Cortex of kidney (tissue), 1 donor: Measurements from ENCODE around the gene DTNB.
"Not testable (repeated sequence)": the region's sequence is repeated elsewhere in the genome, so short reads cannot be mapped to it uniquely, and the experiment has no call there.

Source experiments
- DNase-seq: peaks from one replicate; lab custom pipeline; 2025; lab: John Stamatoyannopoulos, UW

The DTNB gene

DNA sequence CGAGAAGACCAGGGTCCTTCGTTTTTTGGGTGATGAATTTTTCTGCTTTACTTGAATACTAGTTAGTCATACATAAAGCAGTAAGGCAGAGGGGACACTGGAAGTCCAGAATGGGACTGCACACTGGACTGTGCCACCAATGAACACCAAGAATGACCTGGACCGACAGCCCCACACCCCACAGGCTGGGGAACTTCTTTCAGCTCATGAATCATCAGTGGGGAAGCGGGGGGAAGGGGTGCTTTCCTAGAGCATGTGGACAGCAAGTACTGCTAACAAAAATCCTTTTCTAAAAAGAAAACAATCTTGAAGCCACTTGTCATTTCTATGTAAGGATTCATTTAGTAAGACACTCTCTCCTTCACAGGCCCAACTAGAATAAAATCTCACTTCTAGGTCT, 86.0 kb downstream of the DTNB start:
- DNase-seq: no peak

- DNase-seq: no peak
Observed at GRCh38 chr2:25586726-25587144, 86.6 kb downstream of the DTNB start.

- no peak for DNase-seq
Observed at GRCh38 chr2:25585189-25585588, 88.2 kb downstream of the DTNB start.

GRCh38 chr2:25582077-25582830, 91.1 kb downstream of the DTNB start:
- DNase-seq: no peak

DNA sequence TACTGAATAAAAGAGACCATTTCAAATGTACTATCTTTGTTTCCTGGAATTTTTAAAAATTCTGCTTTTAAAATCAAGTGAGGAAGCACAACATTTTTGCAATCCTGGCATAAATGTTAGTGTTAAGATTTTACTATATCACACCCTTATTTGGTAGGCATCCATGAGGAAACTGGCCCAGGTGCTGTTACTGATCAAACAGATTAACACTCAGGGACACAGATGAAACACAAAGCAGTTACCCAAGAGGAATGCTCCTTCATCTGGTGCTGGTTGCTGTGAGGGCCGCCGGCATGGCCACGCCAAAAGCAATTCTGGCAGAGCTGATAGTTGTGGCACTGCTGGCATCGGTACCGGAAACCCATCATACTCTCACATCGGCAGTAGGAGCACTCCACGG, 96.8 kb downstream of the DTNB start:
- no peak for DNase-seq

DNA sequence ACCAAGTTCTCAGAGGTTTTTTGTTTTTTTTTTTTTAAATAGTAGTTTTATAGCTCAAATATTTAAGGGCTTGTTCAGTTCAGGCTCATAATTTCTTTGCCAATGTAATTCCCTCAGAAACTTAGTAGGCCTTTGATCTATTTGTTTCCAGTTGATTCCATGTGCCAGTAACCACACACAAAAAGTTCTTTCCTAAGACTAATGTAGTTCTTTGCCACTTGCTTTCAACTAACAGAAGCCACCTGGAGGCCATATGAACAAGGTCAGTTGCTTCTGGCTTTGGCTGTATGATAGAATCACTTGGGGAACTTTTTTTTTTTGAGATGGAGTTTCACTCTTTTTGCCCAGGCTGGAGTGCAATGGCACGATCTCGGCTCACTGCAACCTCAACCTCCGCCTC, 100.7 kb downstream of the DTNB start:
- DNase-seq: no peak

- DNase-seq: no peak
Observed at GRCh38 chr2:25570161-25570845, 103.1 kb downstream of the DTNB start.

DNA sequence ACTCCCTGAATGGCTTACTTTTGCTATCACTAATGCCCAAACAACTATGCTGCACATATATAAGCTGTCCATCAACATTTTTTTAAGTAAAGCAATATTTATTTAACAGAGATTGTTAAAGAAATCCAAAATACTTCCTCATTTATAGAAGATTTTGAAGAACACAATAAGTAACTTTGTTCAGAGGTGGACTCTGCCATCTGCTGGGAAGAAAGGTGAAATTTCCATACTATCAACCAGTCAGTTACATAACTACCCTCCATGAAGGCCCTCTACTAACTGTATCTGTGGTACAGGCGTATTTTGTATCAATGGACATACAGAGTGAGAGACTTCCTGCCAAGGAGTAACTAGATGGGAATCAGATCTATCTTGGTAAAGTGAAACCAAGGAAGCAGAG, 106.0 kb downstream of the DTNB start:
- no peak for DNase-seq

GRCh38 chr2:25566694-25567093, 106.7 kb downstream of the DTNB start:
- no peak for DNase-seq

GRCh38 chr2:25566094-25566493, 107.3 kb downstream of the DTNB start:
- DNase-seq: no peak

DNA sequence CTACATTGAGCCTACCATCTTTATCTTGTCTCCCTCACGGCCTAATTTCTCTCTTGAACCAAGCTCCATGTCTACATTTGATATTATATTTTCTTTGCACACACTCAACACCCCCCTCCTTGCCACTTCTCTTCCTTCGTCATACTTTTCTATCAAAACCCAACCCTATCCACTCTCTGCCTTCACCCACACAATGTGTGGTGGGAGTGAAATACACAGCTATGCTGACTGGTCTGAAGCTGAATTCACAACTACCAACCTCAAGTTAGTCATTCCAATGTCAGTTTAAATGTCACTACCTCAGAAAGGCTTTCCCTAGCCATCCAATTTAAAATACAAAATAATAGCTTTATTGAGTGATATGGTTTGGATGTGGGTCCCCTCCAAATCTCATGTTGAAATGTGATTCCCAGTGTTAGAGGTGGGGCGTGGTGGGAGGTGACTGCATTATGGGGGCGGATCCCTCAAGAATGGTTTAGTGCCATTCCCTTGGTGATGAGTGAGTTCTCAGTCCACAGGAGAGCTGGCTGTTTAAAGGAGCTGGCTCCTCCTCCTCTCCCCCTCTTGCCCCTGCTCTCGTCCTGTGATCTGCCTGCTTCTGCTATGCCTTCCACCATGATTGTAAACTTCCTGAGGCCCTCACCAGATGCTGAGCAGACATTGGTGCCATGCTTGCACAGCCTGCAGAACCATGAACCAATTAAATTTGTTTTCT, 112.1 kb downstream of the DTNB start:
- no peak for DNase-seq

DNA sequence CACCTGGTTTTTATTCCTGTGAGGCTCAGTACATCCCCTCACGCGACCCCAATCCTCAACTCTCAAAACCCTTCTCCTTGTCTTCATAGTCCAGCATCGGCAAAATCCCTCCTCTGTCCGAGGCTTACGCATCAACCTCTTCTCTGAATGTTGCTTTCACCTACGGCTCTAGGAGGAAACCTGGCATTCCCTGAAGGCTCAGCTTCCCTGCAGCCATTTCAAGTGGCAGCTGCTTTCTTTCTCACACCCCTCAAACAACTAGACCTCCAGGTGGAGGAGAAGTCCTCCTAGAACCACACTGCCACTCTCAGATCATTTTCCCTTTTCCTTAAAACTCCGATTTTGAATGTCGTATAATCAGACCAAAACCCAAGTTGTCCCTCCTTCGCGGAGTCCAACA, 114.2 kb downstream of the DTNB start:
- DNase-seq: no peak

GRCh38 chr2:25558262-25558661, 115.1 kb downstream of the DTNB start:
- DNase-seq: no peak

DNA sequence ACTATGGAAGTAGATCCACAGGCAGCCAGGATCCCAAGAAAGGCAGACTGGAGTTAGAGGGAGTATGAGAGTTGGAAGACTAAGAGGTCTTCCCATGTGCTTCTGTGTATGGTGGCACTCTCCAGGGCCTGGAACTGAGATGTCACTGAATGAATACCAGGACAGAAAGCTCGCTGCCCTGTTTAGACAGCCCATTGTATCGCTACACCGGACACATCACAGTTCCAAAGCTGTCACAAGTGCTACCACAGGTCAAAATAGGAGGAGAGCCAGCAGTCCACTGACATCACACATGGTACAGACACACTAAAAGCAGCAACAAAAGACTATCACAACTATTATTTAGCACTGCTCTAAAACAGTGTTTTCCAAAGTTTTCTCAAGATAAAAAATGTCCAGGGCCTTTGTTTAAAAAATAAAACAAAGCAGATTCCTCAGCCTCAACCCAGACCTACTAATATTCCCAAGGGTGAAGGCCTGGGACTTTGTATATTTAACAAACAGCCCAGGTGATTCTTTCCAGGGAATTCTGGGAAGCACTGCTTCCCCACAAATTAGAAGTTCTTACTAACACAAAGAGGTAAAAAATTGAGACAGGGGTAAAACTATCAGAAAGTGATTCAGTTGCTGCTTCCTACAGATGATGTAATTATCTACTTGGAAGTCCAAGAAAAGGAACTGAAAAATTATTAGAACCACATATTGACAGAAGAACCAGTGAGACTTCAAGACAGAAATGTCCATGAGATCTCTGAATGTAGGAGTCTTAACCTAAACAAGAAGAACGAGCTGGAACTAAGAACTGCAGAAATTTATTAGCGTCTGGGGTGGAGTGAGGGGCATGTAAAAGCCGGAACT, 116.0 kb downstream of the DTNB start:
- no peak for DNase-seq

GRCh38 chr2:25552318-25552717, 121.1 kb downstream of the DTNB start:
- DNase-seq: no peak

- no peak for DNase-seq
Observed at GRCh38 chr2:25551316-25551715, 122.1 kb downstream of the DTNB start.

DNA sequence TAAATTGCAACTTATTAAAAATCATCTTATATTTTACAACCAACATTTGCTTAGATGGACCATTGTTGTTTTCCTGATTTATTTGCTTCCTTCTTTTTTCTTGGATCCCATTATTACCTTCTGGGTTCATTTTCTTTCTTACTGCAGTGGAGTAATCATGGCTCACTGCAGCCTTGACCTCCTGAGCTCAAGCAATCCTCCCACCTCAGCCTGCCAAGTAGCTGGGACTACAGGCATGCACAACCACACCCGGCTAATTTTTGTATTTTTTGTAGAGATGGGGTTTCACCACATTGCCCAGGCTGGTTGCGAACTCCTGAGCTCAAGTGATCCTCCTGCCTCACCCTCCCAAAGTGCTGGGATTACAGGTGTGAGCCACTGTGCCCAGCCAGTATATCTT, 123.8 kb downstream of the DTNB start:
- not testable (repeated sequence) for DNase-seq

DNA sequence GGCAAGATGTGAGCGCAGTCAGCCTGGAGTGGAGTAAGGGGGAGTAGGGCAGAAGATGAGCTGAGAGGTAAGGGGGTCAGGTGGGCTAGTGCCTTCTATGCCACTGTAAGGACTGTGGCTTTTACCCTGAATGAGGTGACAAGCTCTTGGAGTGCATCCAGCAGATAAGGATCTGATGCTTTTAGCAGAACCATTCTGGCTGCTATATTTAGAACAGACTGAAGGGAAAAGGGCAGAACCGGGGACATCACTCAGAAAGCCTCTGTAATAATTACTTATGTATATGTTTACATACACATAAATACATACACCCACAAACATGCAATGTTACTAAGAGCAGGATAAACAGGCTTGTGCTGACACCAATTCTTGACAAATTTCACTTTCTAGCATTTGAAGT, 124.8 kb downstream of the DTNB start:
- no peak for DNase-seq

DNA sequence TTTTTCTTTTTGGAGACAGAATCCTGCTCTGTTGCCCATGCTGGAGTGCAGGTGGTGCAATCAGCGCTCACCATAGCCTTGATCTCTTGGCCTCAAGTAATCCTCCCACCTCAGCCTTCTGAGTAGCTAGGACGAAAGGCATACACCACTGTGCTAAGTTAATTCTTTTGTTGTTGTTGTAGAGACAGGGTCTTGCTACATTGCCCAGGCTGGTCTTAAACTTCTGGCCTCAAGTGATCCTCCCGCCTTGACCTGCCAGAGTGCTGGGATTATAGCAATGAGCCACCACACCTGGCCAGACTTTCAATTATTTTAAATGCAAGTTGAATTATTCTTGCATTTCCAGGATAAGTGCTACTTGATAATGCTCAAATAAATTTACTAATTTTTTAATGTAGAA, 126.5 kb downstream of the DTNB start:
- DNase-seq: no peak

- no peak for DNase-seq
Observed at GRCh38 chr2:25545899-25546298, 127.5 kb downstream of the DTNB start.

- DNase-seq: no peak
Observed at GRCh38 chr2:25544445-25544844, 128.9 kb downstream of the DTNB start.

GRCh38 chr2:25543939-25544338, 129.4 kb downstream of the DTNB start:
- DNase-seq: no peak
